ENCODE measurements around the gene SORCS2. TPM values are rescaled to one million over a fixed set of nuclear protein-coding genes. Genes with fewer than 3 reads are reported as not detected.

Gene SORCS2
- total RNA-seq, 4 donors from 2014 or later: 1.1 to 2.5 (median 2.0) TPM

DNA sequence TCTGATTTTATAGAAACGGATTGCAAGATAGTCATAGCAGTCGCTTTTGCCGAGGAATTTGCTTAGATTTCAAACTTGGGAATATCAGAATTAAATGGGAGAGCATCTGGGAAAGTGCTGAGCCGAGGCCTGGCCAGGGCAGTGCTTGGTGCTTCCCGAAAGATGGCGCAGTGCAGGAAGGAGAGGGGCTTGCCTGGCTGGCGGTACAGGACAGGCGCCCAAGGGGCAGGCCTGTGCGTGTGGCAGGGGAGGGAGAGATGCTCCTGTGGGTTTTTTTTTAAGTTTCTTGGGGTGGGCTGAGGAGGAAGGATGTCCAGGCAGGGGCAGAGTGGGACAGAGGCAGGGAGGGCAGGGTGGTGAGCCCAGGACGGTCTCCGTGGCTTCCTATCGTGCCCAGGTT, 506.2 kb downstream of the SORCS2 start:
- Histone ChIP-seq H3K4me1 (peaks cover 0 to 3% (median 0%) of the 10 kb centered on the region in 3 donors), H3K4me3 (no peak overlapping the region), H3K9me3 (no peaks in the 10 kb centered on the region), H3K36me3 (no peaks in the 10 kb centered on the region), H3K27me3 (peaks cover 0 to 48% (median 0%) of the 10 kb centered on the region in 4 donors), H3K27ac (no peak overlapping the region)
- no peak for DNase-seq
- WGBS, 2 donors: 66 to 71% methylated on average over 12 of the region's 12 CpGs
- intact Hi-C loops (cut with DNase I): no loop called here
- TF ChIP-seq, protein P1, sequence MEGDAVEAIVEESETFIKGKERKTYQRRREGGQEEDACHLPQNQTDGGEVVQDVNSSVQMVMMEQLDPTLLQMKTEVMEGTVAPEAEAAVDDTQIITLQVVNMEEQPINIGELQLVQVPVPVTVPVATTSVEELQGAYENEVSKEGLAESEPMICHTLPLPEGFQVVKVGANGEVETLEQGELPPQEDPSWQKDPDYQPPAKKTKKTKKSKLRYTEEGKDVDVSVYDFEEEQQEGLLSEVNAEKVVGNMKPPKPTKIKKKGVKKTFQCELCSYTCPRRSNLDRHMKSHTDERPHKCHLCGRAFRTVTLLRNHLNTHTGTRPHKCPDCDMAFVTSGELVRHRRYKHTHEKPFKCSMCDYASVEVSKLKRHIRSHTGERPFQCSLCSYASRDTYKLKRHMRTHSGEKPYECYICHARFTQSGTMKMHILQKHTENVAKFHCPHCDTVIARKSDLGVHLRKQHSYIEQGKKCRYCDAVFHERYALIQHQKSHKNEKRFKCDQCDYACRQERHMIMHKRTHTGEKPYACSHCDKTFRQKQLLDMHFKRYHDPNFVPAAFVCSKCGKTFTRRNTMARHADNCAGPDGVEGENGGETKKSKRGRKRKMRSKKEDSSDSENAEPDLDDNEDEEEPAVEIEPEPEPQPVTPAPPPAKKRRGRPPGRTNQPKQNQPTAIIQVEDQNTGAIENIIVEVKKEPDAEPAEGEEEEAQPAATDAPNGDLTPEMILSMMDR (IDR thresholded peaks at IDR 0.05): no peak
- TF ChIP-seq POLR2A (IDR thresholded peaks at IDR 0.05): no peak

- TF ChIP-seq, protein P1 (IDR thresholded peaks at IDR 0.05): no peak
- TF ChIP-seq POLR2A (IDR thresholded peaks at IDR 0.05): no peak
- no peaks in the 10 kb centered on the region for H3K9me3 ChIP-seq
- no peak for DNase-seq
- no peak overlapping the region for H3K27ac ChIP-seq
- H3K27me3 ChIP-seq: peaks cover 0 to 48% (median 0%) of the 10 kb centered on the region in 4 donors
- 18 to 41% methylated on average over 4 to 5 of the region's 8 CpGs for WGBS, 2 donors
- no peak overlapping the region for H3K4me3 ChIP-seq
- intact Hi-C loops (cut with DNase I): no loop called here
- no peaks in the 10 kb centered on the region for H3K36me3 ChIP-seq
- H3K4me1 ChIP-seq: peaks cover 0 to 3% (median 0%) of the 10 kb centered on the region in 3 donors
Observed at GRCh38 chr4:7699031-7699430, 506.7 kb downstream of the SORCS2 start.

DNA sequence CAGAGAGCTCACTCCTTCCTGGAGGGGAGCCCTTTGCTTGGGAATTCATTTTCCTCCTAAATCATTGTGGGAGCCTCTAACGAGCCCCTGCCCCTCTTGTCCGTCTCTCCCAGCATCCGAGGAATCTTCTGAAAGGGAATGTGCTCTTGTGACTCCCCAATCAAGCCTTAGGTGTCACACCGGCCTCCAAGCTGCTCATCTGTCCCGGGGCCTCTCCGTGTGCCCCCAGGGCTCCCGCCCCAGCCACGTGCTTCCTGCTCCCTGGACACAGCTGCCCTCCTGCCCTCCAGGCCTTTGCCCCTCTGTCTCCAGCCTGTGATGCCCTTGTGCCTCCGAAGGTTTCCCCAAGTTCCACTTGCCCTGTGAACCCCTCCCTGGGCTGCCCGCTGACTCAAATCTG, 507.5 kb downstream of the SORCS2 start:
- intact Hi-C loops (cut with DNase I): no loop called here

DNA sequence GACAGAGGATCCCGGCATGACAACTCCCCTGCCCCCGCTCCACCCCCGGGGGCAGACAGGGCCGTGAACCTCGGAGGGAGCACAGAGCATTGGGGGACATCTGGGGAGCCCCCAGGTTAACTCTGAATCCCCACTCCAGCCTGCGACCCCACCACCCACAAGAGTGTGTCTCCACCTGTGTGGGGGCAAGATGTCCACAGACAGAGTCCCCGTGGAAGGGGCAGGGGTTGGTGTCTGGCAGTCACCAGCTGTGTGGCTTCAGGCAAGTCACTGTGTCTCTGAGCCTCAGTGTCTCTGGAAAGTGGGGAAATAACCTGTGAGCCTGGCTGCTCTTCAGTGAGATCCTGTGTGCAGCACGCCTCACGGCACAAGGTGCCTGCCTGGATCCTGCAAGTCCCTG, 508.3 kb downstream of the SORCS2 start:
- intact Hi-C loops (cut with DNase I): no loop called here
- DNase-seq: no peak
- Histone ChIP-seq H3K36me3 (no peaks in the 10 kb centered on the region), H3K4me3 (no peak overlapping the region), H3K4me1 (peaks cover 0 to 3% (median 0%) of the 10 kb centered on the region in 3 donors), H3K27ac (no peak overlapping the region), H3K27me3 (peaks cover 0 to 48% (median 0%) of the 10 kb centered on the region in 4 donors), H3K9me3 (no peaks in the 10 kb centered on the region)
- TF ChIP-seq, protein P1 (IDR thresholded peaks at IDR 0.05): no peak
- TF ChIP-seq POLR2A (IDR thresholded peaks at IDR 0.05): no peak
- 63 to 100% methylated on average over 3 to 4 of the region's 9 CpGs for whole genome bisulfite sequencing, 2 donors

More for the DNA sequence above, 507.5 kb downstream of the SORCS2 start:
- no peak for DNase-seq
- TF ChIP-seq, protein P1 (IDR thresholded peaks at IDR 0.05): no peak
- TF ChIP-seq POLR2A (IDR thresholded peaks at IDR 0.05): no peak
- no peaks in the 10 kb centered on the region for H3K9me3 ChIP-seq
- no peak overlapping the region for H3K27ac ChIP-seq
- H3K4me1 ChIP-seq: peaks cover 0 to 3% (median 0%) of the 10 kb centered on the region in 3 donors
- H3K36me3 ChIP-seq: no peaks in the 10 kb centered on the region
- peaks cover 0 to 48% (median 0%) of the 10 kb centered on the region in 4 donors for H3K27me3 ChIP-seq
- WGBS, 2 donors: 69 to 71% methylated on average over 6 to 9 of the region's 10 CpGs
- H3K4me3 ChIP-seq: no peak overlapping the region

DNA sequence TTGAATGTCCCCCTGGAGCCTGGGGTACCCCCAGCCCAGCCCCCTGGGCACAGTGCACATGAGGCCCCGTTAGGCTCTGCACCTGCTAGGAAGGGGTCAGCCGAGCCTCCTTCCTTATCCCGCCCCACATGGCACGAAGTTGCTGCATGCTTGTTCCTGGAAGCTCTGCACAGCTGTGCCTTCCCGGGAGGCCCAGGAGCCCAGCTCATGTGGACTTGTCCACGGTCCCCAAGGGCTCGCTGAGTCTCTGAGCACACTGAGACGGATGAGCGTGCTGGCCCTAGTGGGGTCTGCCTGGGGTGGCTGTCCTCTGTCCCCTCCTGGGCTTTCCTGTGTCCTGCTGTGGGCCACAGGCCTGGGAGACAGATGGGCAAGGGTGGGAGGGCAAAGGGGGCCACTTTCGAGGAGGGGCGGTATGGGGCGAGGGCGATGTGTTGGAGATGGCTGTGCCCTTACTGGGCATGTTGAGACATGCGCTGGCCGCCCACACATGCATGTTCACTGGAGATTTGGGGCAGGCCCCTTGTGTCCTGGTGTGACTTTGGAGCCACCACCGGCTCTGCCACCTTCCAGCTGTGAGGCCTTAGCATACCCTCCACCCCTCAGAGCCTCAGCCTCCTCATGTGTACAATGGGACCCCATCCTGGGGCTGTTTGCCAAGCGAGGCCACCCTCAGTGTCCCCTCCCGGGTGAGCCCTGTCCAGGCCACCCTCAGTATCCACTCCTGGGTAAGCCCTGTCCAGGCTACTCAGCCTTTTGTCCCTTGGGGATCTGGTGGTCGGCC, 509.7 kb downstream of the SORCS2 start:
- Histone ChIP-seq H3K4me1 (peaks cover 0 to 3% (median 0%) of the 10 kb centered on the region in 3 donors), H3K27ac (no peak overlapping the region), H3K4me3 (no peak overlapping the region), H3K27me3 (peaks cover 0 to 42% (median 0%) of the 10 kb centered on the region in 4 donors), H3K9me3 (no peaks in the 10 kb centered on the region), H3K36me3 (no peaks in the 10 kb centered on the region)
- no peak for TF ChIP-seq POLR2A (IDR thresholded peaks at IDR 0.05)
- TF ChIP-seq, protein P1 (IDR thresholded peaks at IDR 0.05): no peak
- DNase-seq: no peak
- intact Hi-C loops (cut with DNase I): no loop called here
- 54 to 72% methylated on average over 9 to 16 of the region's 19 CpGs for WGBS, 2 donors

Measured in esophagus squamous epithelium (tissue), 5 donors.